ENCODE measurements around the gene MFGE8.

Gene MFGE8

GRCh38 chr15:88920186-88920891 is 7.2 kb upstream of the MFGE8 start:
- peak; percentile 78 for DNase-seq (ENCODE audit: low read depth)

- DNase-seq (ENCODE audit: low read depth) = peak; percentile 99
Measured at GRCh38 chr15:88918738-88919137, 5.6 kb upstream of the MFGE8 start.

GRCh38 chr15:88917760-88918159 is 4.6 kb upstream of the MFGE8 start:
- no peak for DNase-seq (ENCODE audit: low read depth)

GRCh38 chr15:88915354-88915753 is 2.2 kb upstream of the MFGE8 start:
- DNase-seq (ENCODE audit: low read depth) = no peak

GRCh38 chr15:88913850-88914169 is 631 bp upstream of the MFGE8 start:
- no peak for DNase-seq (ENCODE audit: low read depth)

- peak; percentile 61 for DNase-seq (ENCODE audit: low read depth)
Measured at GRCh38 chr15:88912500-88912921, 668 bp downstream of the MFGE8 start.

GRCh38 chr15:88911766-88912118 is 1.4 kb downstream of the MFGE8 start:
- DNase-seq (ENCODE audit: low read depth) = peak; percentile 74

- no peak for DNase-seq (ENCODE audit: low read depth)
Measured at GRCh38 chr15:88909956-88910831, 3.0 kb downstream of the MFGE8 start.

GRCh38 chr15:88908697-88909621 is 4.2 kb downstream of the MFGE8 start:
- peak; percentile 66 for DNase-seq (ENCODE audit: low read depth)

- no peak for DNase-seq (ENCODE audit: low read depth)
Measured at GRCh38 chr15:88908123-88908522, 5.1 kb downstream of the MFGE8 start.

- DNase-seq (ENCODE audit: low read depth) = no peak
Measured at GRCh38 chr15:88907111-88907510, 6.1 kb downstream of the MFGE8 start.

- DNase-seq (ENCODE audit: low read depth) = no peak
Measured at GRCh38 chr15:88906551-88906950, 6.6 kb downstream of the MFGE8 start.

GRCh38 chr15:88906130-88906529 is 7.0 kb downstream of the MFGE8 start:
- DNase-seq (ENCODE audit: low read depth) = no peak

GRCh38 chr15:88905576-88905975 is 7.6 kb downstream of the MFGE8 start:
- no peak for DNase-seq (ENCODE audit: low read depth)

GRCh38 chr15:88904624-88905327 is 8.4 kb downstream of the MFGE8 start:
- DNase-seq (ENCODE audit: low read depth) = peak; percentile 66

- DNase-seq (ENCODE audit: low read depth) = no peak
Measured at GRCh38 chr15:88904257-88904623, 8.9 kb downstream of the MFGE8 start.

- DNase-seq (ENCODE audit: low read depth) = no peak
Measured at GRCh38 chr15:88902846-88903245, 10.3 kb downstream of the MFGE8 start.

GRCh38 chr15:88902221-88902835 is 10.9 kb downstream of the MFGE8 start:
- no peak for DNase-seq (ENCODE audit: low read depth)

GRCh38 chr15:88901508-88902220 is 11.5 kb downstream of the MFGE8 start:
- no peak for DNase-seq (ENCODE audit: low read depth)

GRCh38 chr15:88900982-88901418 is 12.2 kb downstream of the MFGE8 start:
- no peak for DNase-seq (ENCODE audit: low read depth)

Data from iris pigment epithelial cell (primary cell).